Osteocyte (in vitro differentiated cells): ENCODE results near the gene TSPAN8. TPM values are rescaled to one million over a fixed set of nuclear protein-coding genes. Genes with fewer than 3 reads are reported as not detected.

ENCODE experiments used
- DNase-seq: peaks from one replicate; pipeline ENCODE4 v3.0.0; 2021; ENCODE audit warnings: mixed read lengths; ENCODE audit not compliant: unreplicated experiment; ENCODE audit errors: extremely low spot score
- H3K27ac Mint-ChIP-seq: one replicate; pipeline ENCODE4 v1.8.0; 2021; ENCODE audit warnings: mild to moderate bottlenecking, mixed read lengths; ENCODE audit not compliant: unreplicated experiment
- H3K27me3 Mint-ChIP-seq: one replicate; pipeline ENCODE4 v1.8.0; 2021; ENCODE audit warnings: mixed read lengths; ENCODE audit not compliant: unreplicated experiment
- H3K36me3 Mint-ChIP-seq: one replicate; pipeline ENCODE4 v1.8.0; 2021; ENCODE audit warnings: mixed read lengths; ENCODE audit not compliant: unreplicated experiment
- H3K4me1 Mint-ChIP-seq: one replicate; pipeline ENCODE4 v1.8.0; 2021; ENCODE audit warnings: mixed read lengths; ENCODE audit not compliant: unreplicated experiment
- H3K4me3 Mint-ChIP-seq: one replicate; pipeline ENCODE4 v1.8.0; 2021; ENCODE audit warnings: mild to moderate bottlenecking, moderate library complexity, mixed read lengths; ENCODE audit not compliant: unreplicated experiment
- H3K9me3 Mint-ChIP-seq: one replicate; pipeline ENCODE4 v1.8.0; 2021; ENCODE audit warnings: mixed read lengths; ENCODE audit not compliant: unreplicated experiment
- total RNA-seq: library from RNA; stranded (reverse); gene quantifications from 2 replicates; pipeline ENCODE4 v1.2.1, GENCODE V29; 2021
- TF ChIP-seq, protein P1 (sequence below): fragments of 200-600 bp; sonication (generic); IDR thresholded peaks from 2 replicates; pipeline ENCODE4 v1.5.0; 2021; ENCODE audit warnings: antibody characterized with exemption, mild to moderate bottlenecking, moderate library complexity

Gene TSPAN8
- total RNA-seq, 1 donor from 2014 or later: 0.38 TPM

DNA sequence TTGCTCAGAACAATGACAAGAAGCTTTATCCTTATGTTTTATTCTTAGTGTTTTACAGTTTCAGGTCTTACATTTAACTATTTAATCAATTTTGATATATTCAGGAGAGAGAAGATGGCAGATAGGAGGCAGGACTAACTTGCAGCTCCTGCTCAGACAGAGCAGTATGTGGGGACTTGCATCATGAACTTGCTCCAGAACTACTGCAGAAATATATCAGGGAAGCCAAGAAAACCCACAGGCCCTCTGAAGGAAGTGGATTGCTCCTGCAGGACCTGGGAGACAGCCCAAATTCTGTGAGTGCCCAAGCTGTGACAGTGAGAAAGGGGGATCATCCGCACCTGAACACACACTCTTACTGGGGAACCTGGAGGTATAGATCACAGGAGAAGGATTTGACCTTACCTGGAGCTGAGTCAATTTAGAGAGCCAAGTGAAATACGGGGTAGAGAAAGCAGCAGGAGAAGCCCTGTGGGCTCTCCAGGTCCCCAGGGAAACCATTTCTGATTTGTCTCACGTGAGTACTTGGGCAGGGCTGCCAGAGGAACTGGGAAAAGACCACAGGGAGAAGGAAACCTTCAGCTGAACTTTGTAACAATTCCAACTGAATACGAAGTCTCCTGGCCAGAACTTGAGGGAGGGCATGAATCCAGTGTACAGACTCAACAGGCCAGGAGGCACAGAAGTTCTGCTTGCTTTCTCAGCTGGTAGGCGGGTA lies 28.9 kb upstream of the TSPAN8 start:
- no peaks in the 10 kb centered on the region for H3K36me3 Mint-ChIP-seq
- H3K9me3 Mint-ChIP-seq: no peaks in the 10 kb centered on the region
- TF ChIP-seq, protein P1, sequence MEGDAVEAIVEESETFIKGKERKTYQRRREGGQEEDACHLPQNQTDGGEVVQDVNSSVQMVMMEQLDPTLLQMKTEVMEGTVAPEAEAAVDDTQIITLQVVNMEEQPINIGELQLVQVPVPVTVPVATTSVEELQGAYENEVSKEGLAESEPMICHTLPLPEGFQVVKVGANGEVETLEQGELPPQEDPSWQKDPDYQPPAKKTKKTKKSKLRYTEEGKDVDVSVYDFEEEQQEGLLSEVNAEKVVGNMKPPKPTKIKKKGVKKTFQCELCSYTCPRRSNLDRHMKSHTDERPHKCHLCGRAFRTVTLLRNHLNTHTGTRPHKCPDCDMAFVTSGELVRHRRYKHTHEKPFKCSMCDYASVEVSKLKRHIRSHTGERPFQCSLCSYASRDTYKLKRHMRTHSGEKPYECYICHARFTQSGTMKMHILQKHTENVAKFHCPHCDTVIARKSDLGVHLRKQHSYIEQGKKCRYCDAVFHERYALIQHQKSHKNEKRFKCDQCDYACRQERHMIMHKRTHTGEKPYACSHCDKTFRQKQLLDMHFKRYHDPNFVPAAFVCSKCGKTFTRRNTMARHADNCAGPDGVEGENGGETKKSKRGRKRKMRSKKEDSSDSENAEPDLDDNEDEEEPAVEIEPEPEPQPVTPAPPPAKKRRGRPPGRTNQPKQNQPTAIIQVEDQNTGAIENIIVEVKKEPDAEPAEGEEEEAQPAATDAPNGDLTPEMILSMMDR: no peak
- peaks cover 9% of the 10 kb centered on the region for H3K4me1 Mint-ChIP-seq
- peaks cover 6% of the 10 kb centered on the region for H3K27me3 Mint-ChIP-seq
- DNase-seq: no peak
- peak overlapping the region; percentile 56 for H3K27ac Mint-ChIP-seq
- H3K4me3 Mint-ChIP-seq: no peak overlapping the region

DNA sequence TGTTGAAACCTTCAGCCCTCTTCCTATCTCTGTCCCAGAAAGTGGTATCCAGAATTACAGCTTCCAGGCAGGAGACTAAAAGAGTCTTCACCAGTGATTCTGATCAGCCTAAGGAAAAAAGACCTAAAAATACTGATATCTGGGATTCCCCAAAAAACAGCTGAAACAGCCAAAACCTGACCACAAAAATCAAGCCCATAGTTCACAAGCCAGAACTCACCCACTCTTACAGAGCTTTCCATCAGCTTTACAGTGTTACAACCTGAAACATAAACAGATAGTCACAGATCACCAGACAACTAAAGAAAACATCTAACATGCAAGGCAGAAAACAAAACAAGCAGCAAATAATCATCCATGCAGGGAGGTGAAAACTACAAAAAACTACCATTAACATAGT lies 26.0 kb upstream of the TSPAN8 start:
- Mint-ChIP-seq H3K27ac (no peak overlapping the region), H3K36me3 (no peaks in the 10 kb centered on the region), H3K27me3 (peaks cover 4% of the 10 kb centered on the region), H3K4me3 (no peak overlapping the region), H3K9me3 (peaks cover 6% of the 10 kb centered on the region), H3K4me1 (peaks cover 9% of the 10 kb centered on the region)
- DNase-seq: no peak
- TF ChIP-seq, protein P1: no peak

DNA sequence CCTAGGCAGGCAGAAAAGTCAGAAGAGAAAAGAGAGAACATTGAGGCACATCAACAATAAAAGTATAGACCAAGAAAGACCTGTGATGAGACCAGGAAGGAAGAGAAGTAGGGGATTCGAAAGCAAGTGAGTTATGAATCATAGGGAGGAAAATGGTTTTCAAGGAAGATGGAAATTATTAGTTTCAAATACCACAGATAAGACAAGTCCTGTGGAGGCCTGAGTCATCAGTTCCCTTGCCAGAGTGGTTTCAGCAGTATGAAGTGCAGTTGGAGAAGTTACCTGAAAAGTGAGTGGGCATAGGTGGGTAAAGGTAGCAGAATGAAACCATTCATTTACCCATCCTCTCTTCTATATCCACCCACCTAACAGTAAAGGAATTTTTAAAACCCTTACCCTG lies 25.2 kb upstream of the TSPAN8 start:
- TF ChIP-seq, protein P1: no peak
- no peaks in the 10 kb centered on the region for H3K36me3 Mint-ChIP-seq
- H3K9me3 Mint-ChIP-seq: peaks cover 6% of the 10 kb centered on the region
- no peak overlapping the region for H3K4me3 Mint-ChIP-seq
- no peak for DNase-seq
- H3K27ac Mint-ChIP-seq: no peak overlapping the region
- H3K27me3 Mint-ChIP-seq: peaks cover 1% of the 10 kb centered on the region
- H3K4me1 Mint-ChIP-seq: peaks cover 9% of the 10 kb centered on the region

DNA sequence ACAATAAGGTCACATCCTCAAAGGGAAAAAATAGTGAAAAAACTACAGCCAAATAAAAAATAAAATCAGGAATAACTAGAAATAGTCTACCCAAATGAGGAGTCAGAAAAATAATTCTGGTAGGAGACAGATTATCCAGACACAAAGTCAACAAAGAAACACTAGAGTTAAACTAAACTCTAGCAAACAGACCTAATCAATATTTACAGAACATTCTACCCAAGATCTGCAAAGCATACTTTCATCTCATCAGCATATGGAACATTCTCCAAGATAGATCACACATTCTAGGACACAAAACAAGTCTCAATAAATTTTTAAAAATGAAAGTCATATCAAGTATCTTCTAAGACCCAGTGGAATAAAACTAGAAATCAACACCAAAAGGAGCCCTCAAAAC lies 20.4 kb upstream of the TSPAN8 start:
- peaks cover 4% of the 10 kb centered on the region for H3K4me1 Mint-ChIP-seq
- no peak overlapping the region for H3K4me3 Mint-ChIP-seq
- peaks cover 6% of the 10 kb centered on the region for H3K9me3 Mint-ChIP-seq
- no peak overlapping the region for H3K27ac Mint-ChIP-seq
- no peaks in the 10 kb centered on the region for H3K36me3 Mint-ChIP-seq
- H3K27me3 Mint-ChIP-seq: peaks cover 7% of the 10 kb centered on the region
- no peak for DNase-seq
- TF ChIP-seq, protein P1: no peak

DNA sequence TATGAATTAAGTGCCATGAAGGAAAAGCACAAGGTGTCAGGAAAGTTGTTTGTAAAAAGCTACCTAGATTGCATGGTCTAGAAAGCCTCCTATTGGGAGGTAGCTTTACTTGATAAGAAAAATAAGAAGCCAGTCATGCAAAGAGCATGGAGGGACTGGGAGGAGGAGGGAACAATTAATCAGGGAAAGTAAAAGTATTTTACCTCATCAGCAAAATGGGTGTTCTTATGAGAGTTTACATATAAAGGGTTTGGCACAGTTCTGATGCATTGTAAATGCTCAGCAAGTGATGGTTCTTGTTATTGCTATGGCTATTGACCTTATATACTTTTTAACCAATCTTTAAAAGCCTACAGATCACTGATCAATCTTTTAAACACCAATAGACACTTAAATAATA lies 17.0 kb upstream of the TSPAN8 start:
- Mint-ChIP-seq H3K27me3 (peaks cover 7% of the 10 kb centered on the region), H3K27ac (no peak overlapping the region), H3K4me3 (no peak overlapping the region), H3K9me3 (peaks cover 3% of the 10 kb centered on the region), H3K4me1 (no peaks in the 10 kb centered on the region), H3K36me3 (no peaks in the 10 kb centered on the region)
- TF ChIP-seq, protein P1: no peak
- no peak for DNase-seq
